GM23248 (cell line): ENCODE measurements around the gene SPATA24. TPM values are rescaled to one million over a fixed set of nuclear protein-coding genes. Genes with fewer than 3 reads are reported as not detected.
A peak's percentile ranks its signal among the peaks of the same experiment; 100 is the strongest.
"Not testable (repeated sequence)": the region's sequence is repeated elsewhere in the genome, so short reads cannot be mapped to it uniquely, and the experiment has no call there.

Experiments used
- DNase-seq: peaks from one replicate; pipeline ENCODE4 v3.0.0-alpha.2; 2015
- H2AFZ ChIP-seq: fragments of 200-600 bp; sonication (generic); 2 replicates; pipeline ENCODE4 v1.6.1; 2016; ENCODE audit warnings: antibody characterized with exemption
- H3F3A ChIP-seq: fragments of 200-600 bp; sonication (generic); 2 replicates; pipeline ENCODE4 v1.6.1; 2016; ENCODE audit warnings: mild to moderate bottlenecking, antibody characterized with exemption, mixed run types; ENCODE audit not compliant: insufficient read depth
- H3K27ac ChIP-seq: fragments of 200-600 bp; sonication (generic); 2 replicates; pipeline ENCODE4 v1.5.1; 2016; ENCODE audit warnings: mild to moderate bottlenecking
- H3K27me3 ChIP-seq: fragments of 200-600 bp; sonication (generic); replicated peaks from 2 replicates; pipeline ENCODE4 v1.6.1; 2016; ENCODE audit warnings: mild to moderate bottlenecking; ENCODE audit not compliant: insufficient read depth
- H3K36me3 ChIP-seq: fragments of 200-600 bp; sonication (generic); 2 replicates; pipeline ENCODE4 v1.6.1; 2016; ENCODE audit warnings: low read depth, mild to moderate bottlenecking
- H3K4me1 ChIP-seq: fragments of 200-600 bp; sonication (generic); 2 replicates; pipeline ENCODE4 v1.6.1; 2016; ENCODE audit warnings: mild to moderate bottlenecking; ENCODE audit not compliant: insufficient read depth
- H3K4me2 ChIP-seq: fragments of 200-600 bp; sonication (generic); one replicate; pipeline ENCODE4 v1.6.1; 2016; ENCODE audit warnings: mild to moderate bottlenecking; ENCODE audit not compliant: unreplicated experiment
- H3K4me3 ChIP-seq: fragments of 200-600 bp; sonication (generic); 2 replicates; pipeline ENCODE4 v1.5.1; 2016; ENCODE audit warnings: mild to moderate bottlenecking
- H3K79me2 ChIP-seq: fragments of 200-600 bp; sonication (generic); 2 replicates; pipeline ENCODE4 v1.6.1; 2016; ENCODE audit warnings: mild to moderate bottlenecking; ENCODE audit not compliant: insufficient read depth
- H3K9ac ChIP-seq: fragments of 200-600 bp; sonication (generic); 2 replicates; pipeline ENCODE4 v1.6.1; 2016; ENCODE audit warnings: mild to moderate bottlenecking
- H3K9me2 ChIP-seq: fragments of 200-600 bp; sonication (generic); 2 replicates; pipeline ENCODE4 v1.6.1; 2016; ENCODE audit warnings: mixed run types, mild to moderate bottlenecking, moderate library complexity; ENCODE audit not compliant: insufficient read depth
- H3K9me3 ChIP-seq: fragments of 200-600 bp; sonication (generic); one replicate; pipeline ENCODE4 v1.6.1; 2017; ENCODE audit warnings: low read depth
- H4K20me1 ChIP-seq: fragments of 200-600 bp; sonication (generic); 2 replicates; pipeline ENCODE4 v1.6.0; 2016; ENCODE audit not compliant: insufficient read depth
- EZH2 ChIP-seq: fragments of 200-600 bp; sonication (generic); IDR thresholded peaks from 2 replicates; pipeline ENCODE4 v1.6.1; 2018; ENCODE audit warnings: antibody characterized with exemption, mild to moderate bottlenecking; ENCODE audit not compliant: insufficient read depth, poor library complexity, severe bottlenecking
- EZH2phosphoT487 ChIP-seq: fragments of 200-600 bp; sonication (generic); IDR thresholded peaks from 2 replicates; pipeline ENCODE4 v1.6.1; 2018; ENCODE audit warnings: antibody characterized with exemption, moderate library complexity, mild to moderate bottlenecking, low read depth; ENCODE audit not compliant: insufficient read depth
- WGBS, 2 experiments: methylation state at CpG; one replicate each; pipeline ENCODE4 v1.1.6; 2015 to 2017; ENCODE audit warnings: low lambda C conversion rate in 2 of 2, low coverage in 1 of 2; ENCODE audit errors: missing lambda C conversion rate in 2 of 2; 5-methylcytosine and 5-hydroxymethylcytosine counted together
- in situ Hi-C: fragments of 300-500 bp; cut with MboI; formaldehyde crosslinking; loops from 2 replicates; pipeline ENCODE4 v1.15.0; 2020
- polyA plus RNA-seq: library from polyadenylated mRNA; unstranded; fragments of >200 nt; fragmentation: Nextera tagmentation; extraction: Ambion mirVana; gene quantifications from 2 replicates; pipeline ENCODE4 v1.2.1, GENCODE V29; 2016
- total RNA-seq: library from RNA; depleted of rRNA; stranded (reverse); fragments of >200 nt; shearing (Covaris generic); gene quantifications from 2 replicates; pipeline ENCODE4 v1.2.3, GENCODE V29; 2014

Gene SPATA24
- total and polyA plus RNA-seq, 2 experiments from 2014 or later = 0.43 to 4.3 TPM

GRCh38 chr5:139389701-139390638 lies 13.9 kb downstream of the SPATA24 start, which contains the start of gene MZB1:
Gene MZB1, minus strand, starts transcription at chr5:139389913. Its CDS starts 57 bp downstream, at chr5:139389856.
- Histone ChIP-seq H3K9me3 (no peaks in the 10 kb centered on the region), H3K9me2 (no peaks in the 10 kb centered on the region), H3K36me3 (no peaks in the 10 kb centered on the region), H3K27ac (no peak within 1 kb of the TSS), H3K4me1 (peaks cover 11% of the 10 kb centered on the region; the same call in 1 of the 2 replicates), H3K9ac (no peak within 1 kb of the TSS), H3K4me2 (no peak within 1 kb of the TSS), H2AFZ (no peak within 1 kb of the TSS), H3K4me3 (no peak within 1 kb of the TSS), H4K20me1 (no peaks in the 10 kb centered on the region), H3F3A (0 out of 2 replicates have a peak, but pooled peaks cover 6% of the 10 kb centered on the region), H3K79me2 (no peaks in the 10 kb centered on the region), H3K27me3 (peaks cover 9% of the 10 kb centered on the region)
- no peak for TF ChIP-seq EZH2phosphoT487
- TF ChIP-seq EZH2 = no peak
- in situ Hi-C loops = no loop called here
- no peak for DNase-seq
- 90 to 92% methylated on average over 10 to 11 of the region's 11 CpGs for WGBS, 2 experiments

- Histone ChIP-seq H3K9me2 (no peaks in the 10 kb centered on the region), H3K4me1 (peaks cover 11% of the 10 kb centered on the region; the same call in 1 of the 2 replicates), H3K4me2 (no peak overlapping the region), H3K36me3 (no peaks in the 10 kb centered on the region), H3K4me3 (no peak overlapping the region), H4K20me1 (no peaks in the 10 kb centered on the region), H3K9ac (no peak overlapping the region), H3K79me2 (no peaks in the 10 kb centered on the region), H2AFZ (no peak overlapping the region), H3F3A (0 out of 2 replicates have a peak, but pooled peaks cover 6% of the 10 kb centered on the region), H3K9me3 (no peaks in the 10 kb centered on the region), H3K27me3 (peaks cover 5% of the 10 kb centered on the region), H3K27ac (no peak overlapping the region)
- WGBS, 2 experiments = 25 to 31% methylated on average over 8 of the region's 8 CpGs
- peak; percentile 36 for DNase-seq
- in situ Hi-C loops = no loop called here
- TF ChIP-seq EZH2 (no peak), EZH2phosphoT487 (no peak)
Observed at GRCh38 chr5:139388198-139388821, 15.6 kb downstream of the SPATA24 start.

GRCh38 chr5:139387611-139388197 lies 16.2 kb downstream of the SPATA24 start:
- no peak overlapping the region for H3K4me3 ChIP-seq
- in situ Hi-C loops = no loop called here
- H3K27ac ChIP-seq = no peak overlapping the region
- H3K9me2 ChIP-seq = no peaks in the 10 kb centered on the region
- WGBS, 2 experiments = 70 to 76% methylated on average over 10 of the region's 10 CpGs
- no peak for DNase-seq
- H3K4me2 ChIP-seq = no peak overlapping the region
- TF ChIP-seq EZH2 (no peak), EZH2phosphoT487 (no peak)
- peaks cover 11% of the 10 kb centered on the region; the same call in 1 of the 2 replicates for H3K4me1 ChIP-seq
- no peaks in the 10 kb centered on the region for H3K79me2 ChIP-seq
- no peaks in the 10 kb centered on the region for H4K20me1 ChIP-seq
- H3K9ac ChIP-seq = no peak overlapping the region
- no peaks in the 10 kb centered on the region for H3K27me3 ChIP-seq
- no peaks in the 10 kb centered on the region for H3K9me3 ChIP-seq
- 0 out of 2 replicates have a peak, but pooled peaks cover 6% of the 10 kb centered on the region for H3F3A ChIP-seq
- no peak overlapping the region for H2AFZ ChIP-seq
- no peaks in the 10 kb centered on the region for H3K36me3 ChIP-seq

- H3K4me3 ChIP-seq, H3F3A ChIP-seq, H2AFZ ChIP-seq, DNase-seq, H3K9me2 ChIP-seq, H3K79me2 ChIP-seq, H3K27me3 ChIP-seq, in situ Hi-C loops, H3K36me3 ChIP-seq, H3K9ac ChIP-seq, H3K9me3 ChIP-seq, H3K27ac ChIP-seq, H4K20me1 ChIP-seq, H3K4me2 ChIP-seq: not testable (repeated sequence)
- WGBS, 2 experiments = 94 to 96% methylated on average over 10 of the region's 10 CpGs
- peaks cover 11% of the 10 kb centered on the region; the same call in 1 of the 2 replicates for H3K4me1 ChIP-seq
Observed at GRCh38 chr5:139386956-139387355, 16.9 kb downstream of the SPATA24 start.
